ENCODE results near the gene ESPN.
A peak's percentile ranks its signal among the peaks of the same experiment; 100 is the strongest.

- TF ChIP-seq CTCF (IDR thresholded peaks at IDR 0.05) (peak; percentile 71 to 91 (median 78)), POLR2A (IDR thresholded peaks at IDR 0.05; ENCODE audit: low read depth) (no peak), EP300 (IDR thresholded peaks at IDR 0.05) (no peak)
Observed at GRCh38 chr1:6486433-6487011, 61.9 kb downstream of the ESPN start.
